Upper lobe of left lung (tissue), 6 donors: ENCODE data around the gene BEGAIN. TPM values are rescaled to one million over a fixed set of nuclear protein-coding genes. Genes with fewer than 3 reads are reported as not detected.

Source experiments
- ATAC-seq, 2 donors: fragments of 200-7000 bp; cut with Tn5 transposase; one replicate each; pipeline ENCODE4 v1.9.1; 2022; ENCODE audit warnings: mild to moderate bottlenecking in 2 of 2, moderate library complexity in 2 of 2; ENCODE audit not compliant: low FRiP score in 2 of 2
- DNase-seq, 2 donors: peaks; one replicate each; pipeline ENCODE4 v3.0.0-alpha.2; 2019 to 2020
- H3K27ac ChIP-seq, 4 donors: fragments of 200-600 bp; sonication (generic); one replicate each; pipeline ENCODE4 v1.5.1; 2016 to 2019
- H3K27me3 ChIP-seq, 4 donors: fragments of 200-600 bp; sonication (generic); one replicate each; pipeline ENCODE4 v1.5.1; 2017 to 2019
- H3K36me3 ChIP-seq, 4 donors: fragments of 200-600 bp; sonication (generic); one replicate each; pipeline ENCODE4 v1.5.1; 2016 to 2019
- H3K4me1 ChIP-seq, 4 donors: fragments of 200-600 bp; sonication (generic); one replicate each; pipeline ENCODE4 v1.5.1; 2018 to 2019
- H3K4me3 ChIP-seq, 4 donors: fragments of 200-600 bp; sonication (generic); one replicate each; pipeline ENCODE4 v1.5.1; 2017 to 2019; ENCODE audit warnings: mild to moderate bottlenecking in 2 of 4, moderate library complexity in 1 of 4
- H3K9me3 ChIP-seq, 4 donors: fragments of 200-600 bp; sonication (generic); one replicate each; pipeline ENCODE4 v1.5.1; 2018 to 2019
- EP300 ChIP-seq, 4 donors: sonication (generic); formaldehyde crosslinking; IDR thresholded peaks; one replicate each; pipeline ENCODE4 v1.5.1; 2017; ENCODE audit warnings: antibody characterized with exemption in 4 of 4, control low read depth in 2 of 4
- POLR2A ChIP-seq, 4 donors: fragments of 450-650 bp; IDR thresholded peaks; one replicate each; pipeline ENCODE4 v1.5.1; 2016 to 2017; ENCODE audit warnings: antibody characterized with exemption in 4 of 4, mild to moderate bottlenecking in 2 of 4
- POLR2AphosphoS5 ChIP-seq, 2 donors: sonication (generic); formaldehyde crosslinking; IDR thresholded peaks; one replicate each; pipeline ENCODE4 v1.5.1; 2017; ENCODE audit warnings: antibody characterized with exemption in 2 of 2
- WGBS, 2 donors: methylation state at CpG; one replicate each; pipeline ENCODE4 v1.1.5; 2017 to 2018; 5-methylcytosine and 5-hydroxymethylcytosine counted together
- total RNA-seq, 6 donors: library from RNA; depleted of rRNA in 4 of 6; stranded (reverse); fragments of >200 nt in 4 of 6; gene quantifications; one replicate each; pipeline versions ENCODE4 v1.1.0 to v1.2.1, GENCODE V29; 2016 to 2021
- TF ChIP-seq, protein P1 (sequence below), 6 experiments: fragments of 450-650 bp in 4 of 6; fragments of 200-600 bp in 2 of 6; sonication (generic) in 2 of 6; IDR thresholded peaks; one replicate each; pipeline ENCODE4 v1.5.1; 2016 to 2019; ENCODE audit warnings: antibody characterized with exemption in 6 of 6
- donor health status: DM: no; HTN: no; CAD: no; lungs with moderate emphysema.
- donor health status: DM: no; HTN: yes; CAD: no; lungs with severe emphysema.

The BEGAIN gene
- total RNA-seq, 6 donors from 2014 or later = under 0.01 to 2.0 (median 0.88) TPM

DNA sequence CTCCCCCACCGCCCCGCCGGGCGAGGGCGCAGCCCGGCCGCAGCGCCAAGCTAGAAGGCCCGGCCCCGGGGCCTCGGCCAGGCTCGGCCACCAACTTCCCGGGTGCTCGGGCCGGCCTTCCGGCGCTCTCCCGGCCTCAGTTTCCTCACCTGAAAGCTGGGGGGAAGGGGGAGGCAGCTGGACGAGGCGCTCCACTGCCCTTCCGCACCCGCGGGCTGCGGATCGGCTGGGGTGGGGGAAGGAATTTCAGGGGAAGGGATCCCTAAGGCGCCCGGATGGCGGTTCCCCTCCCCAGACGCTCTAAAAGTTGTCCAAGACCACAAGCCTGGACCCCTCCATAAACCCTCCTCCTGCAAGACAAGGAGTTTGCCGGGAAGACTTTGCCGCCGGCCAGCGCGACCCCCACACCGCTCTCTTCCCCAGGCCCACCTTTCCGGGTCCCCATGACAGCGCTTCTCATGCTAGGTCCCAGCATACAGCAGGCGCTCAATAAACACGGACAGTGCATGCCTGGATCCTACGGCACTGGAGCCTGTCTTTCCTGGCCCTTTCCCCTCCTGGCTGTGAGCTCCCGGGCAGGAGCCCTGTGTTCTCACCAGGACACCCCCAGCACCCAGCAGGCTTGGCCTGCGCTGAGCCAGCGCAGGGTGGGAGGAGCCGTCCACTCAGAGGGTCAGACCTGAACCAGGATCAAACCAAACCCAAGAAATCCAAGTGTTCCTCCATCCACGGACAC, 18.1 kb downstream of the BEGAIN start:
- ATAC-seq = no peak
- TF ChIP-seq, protein P1, sequence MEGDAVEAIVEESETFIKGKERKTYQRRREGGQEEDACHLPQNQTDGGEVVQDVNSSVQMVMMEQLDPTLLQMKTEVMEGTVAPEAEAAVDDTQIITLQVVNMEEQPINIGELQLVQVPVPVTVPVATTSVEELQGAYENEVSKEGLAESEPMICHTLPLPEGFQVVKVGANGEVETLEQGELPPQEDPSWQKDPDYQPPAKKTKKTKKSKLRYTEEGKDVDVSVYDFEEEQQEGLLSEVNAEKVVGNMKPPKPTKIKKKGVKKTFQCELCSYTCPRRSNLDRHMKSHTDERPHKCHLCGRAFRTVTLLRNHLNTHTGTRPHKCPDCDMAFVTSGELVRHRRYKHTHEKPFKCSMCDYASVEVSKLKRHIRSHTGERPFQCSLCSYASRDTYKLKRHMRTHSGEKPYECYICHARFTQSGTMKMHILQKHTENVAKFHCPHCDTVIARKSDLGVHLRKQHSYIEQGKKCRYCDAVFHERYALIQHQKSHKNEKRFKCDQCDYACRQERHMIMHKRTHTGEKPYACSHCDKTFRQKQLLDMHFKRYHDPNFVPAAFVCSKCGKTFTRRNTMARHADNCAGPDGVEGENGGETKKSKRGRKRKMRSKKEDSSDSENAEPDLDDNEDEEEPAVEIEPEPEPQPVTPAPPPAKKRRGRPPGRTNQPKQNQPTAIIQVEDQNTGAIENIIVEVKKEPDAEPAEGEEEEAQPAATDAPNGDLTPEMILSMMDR (IDR thresholded peaks at IDR 0.05) = no peak
- TF ChIP-seq POLR2A (IDR thresholded peaks at IDR 0.05) (no peak), POLR2AphosphoS5 (IDR thresholded peaks at IDR 0.05) (no peak), EP300 (IDR thresholded peaks at IDR 0.05) (no peak)
- 20 to 27% methylated on average over 7 to 16 of the region's 45 CpGs for WGBS, 2 donors
- Histone ChIP-seq H3K4me1 (peaks cover 18 to 26% (median 21%) of the 10 kb centered on the region in 4 donors), H3K27me3 (peaks cover 0 to 42% (median 21%) of the 10 kb centered on the region in 4 donors), H3K9me3 (no peaks in the 10 kb centered on the region), H3K27ac (no peak overlapping the region), H3K4me3 (peak overlapping the region in 3 of 4 donors; percentile 28 to 50 (median 35)), H3K36me3 (no peaks in the 10 kb centered on the region)
- DNase-seq = peak in 1 of 2 donors; percentile 82

DNA sequence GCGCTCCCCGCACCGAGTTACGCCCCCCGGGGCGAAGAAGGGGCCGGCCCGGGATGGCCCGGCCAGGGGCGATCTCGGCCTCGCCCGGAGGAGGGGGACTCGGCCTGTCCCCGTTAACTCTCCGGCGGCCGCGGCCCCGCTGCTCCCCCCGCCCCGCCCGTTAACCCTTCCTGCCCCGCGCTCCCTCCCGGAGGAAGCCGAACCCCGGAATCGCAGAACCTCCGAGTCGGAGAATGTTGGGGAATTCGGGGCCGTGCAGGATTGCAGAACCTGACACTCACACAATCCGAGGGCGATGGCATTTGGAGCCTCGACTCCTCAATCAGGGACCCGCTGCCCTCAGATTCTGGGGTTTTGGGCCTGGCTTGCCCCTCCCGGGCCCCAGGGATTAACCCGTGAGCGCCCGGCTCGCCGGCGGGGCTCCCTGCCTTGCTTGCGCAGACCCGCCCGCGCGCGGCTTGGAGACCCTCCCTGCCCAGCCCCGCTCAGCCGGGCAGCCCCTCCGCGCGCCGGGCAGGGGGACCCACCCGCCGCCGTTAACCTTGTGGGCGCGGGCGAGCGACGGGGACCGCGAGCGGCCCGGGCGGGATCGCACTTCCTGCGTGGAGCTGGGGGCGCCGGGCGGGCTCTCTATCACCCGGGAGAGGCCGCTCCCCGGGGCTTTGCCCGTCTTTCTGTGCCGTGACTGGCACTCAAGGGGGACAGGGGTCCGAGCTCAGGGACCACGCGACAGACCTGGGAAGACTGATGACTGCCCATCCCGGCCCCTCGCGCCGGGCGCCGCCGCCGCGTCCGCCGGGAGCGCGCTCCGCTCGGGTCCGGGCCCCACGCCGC, 18.8 kb downstream of the BEGAIN start:
- ATAC-seq = no peak
- Histone ChIP-seq H3K27ac (no peak overlapping the region), H3K36me3 (no peaks in the 10 kb centered on the region), H3K4me1 (peaks cover 18 to 26% (median 21%) of the 10 kb centered on the region in 4 donors), H3K9me3 (no peaks in the 10 kb centered on the region), H3K4me3 (peak overlapping the region; percentile 20 to 50 (median 32)), H3K27me3 (peaks cover 0 to 42% (median 21%) of the 10 kb centered on the region in 4 donors)
- DNase-seq = peak in 1 of 2 donors; percentile 83
- TF ChIP-seq POLR2A (IDR thresholded peaks at IDR 0.05) (no peak), EP300 (IDR thresholded peaks at IDR 0.05) (no peak), POLR2AphosphoS5 (IDR thresholded peaks at IDR 0.05) (no peak)
- TF ChIP-seq, protein P1 (IDR thresholded peaks at IDR 0.05) = no peak
- 1% methylated on average over 40 of the region's 100 CpGs; no CpG with 5 or more reads in 1 of the 2 donors for WGBS, 2 donors

DNA sequence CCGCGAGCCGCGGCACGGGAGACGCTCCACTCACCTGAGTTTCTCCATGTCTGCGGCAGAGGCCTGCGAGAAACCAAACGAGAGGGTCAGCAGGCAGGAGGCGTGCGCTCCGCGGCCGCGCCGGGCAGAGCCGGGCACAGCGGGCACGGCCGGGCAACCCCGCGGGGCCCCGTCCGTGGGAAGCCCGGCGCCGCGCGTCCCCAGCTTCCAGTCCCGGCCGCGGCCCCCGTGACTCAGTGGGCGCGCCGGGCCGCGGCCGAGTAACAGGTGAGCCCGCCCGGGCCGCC, 19.4 kb downstream of the BEGAIN start:
- no peak overlapping the region for H3K27ac ChIP-seq
- ATAC-seq (no peak), DNase-seq (peak in 1 of 2 donors; percentile 84)
- WGBS, 2 donors = 2 to 10% methylated on average over 3 to 32 of the region's 42 CpGs
- no peaks in the 10 kb centered on the region for H3K9me3 ChIP-seq
- TF ChIP-seq EP300 (IDR thresholded peaks at IDR 0.05) (no peak), POLR2AphosphoS5 (IDR thresholded peaks at IDR 0.05) (no peak), POLR2A (IDR thresholded peaks at IDR 0.05) (no peak)
- TF ChIP-seq, protein P1 (IDR thresholded peaks at IDR 0.05) = no peak
- peak overlapping the region in 3 of 4 donors; percentile 28 to 50 (median 35) for H3K4me3 ChIP-seq
- peaks cover 18 to 26% (median 21%) of the 10 kb centered on the region in 4 donors for H3K4me1 ChIP-seq
- H3K36me3 ChIP-seq = no peaks in the 10 kb centered on the region
- H3K27me3 ChIP-seq = peaks cover 0 to 42% (median 21%) of the 10 kb centered on the region in 4 donors

DNA sequence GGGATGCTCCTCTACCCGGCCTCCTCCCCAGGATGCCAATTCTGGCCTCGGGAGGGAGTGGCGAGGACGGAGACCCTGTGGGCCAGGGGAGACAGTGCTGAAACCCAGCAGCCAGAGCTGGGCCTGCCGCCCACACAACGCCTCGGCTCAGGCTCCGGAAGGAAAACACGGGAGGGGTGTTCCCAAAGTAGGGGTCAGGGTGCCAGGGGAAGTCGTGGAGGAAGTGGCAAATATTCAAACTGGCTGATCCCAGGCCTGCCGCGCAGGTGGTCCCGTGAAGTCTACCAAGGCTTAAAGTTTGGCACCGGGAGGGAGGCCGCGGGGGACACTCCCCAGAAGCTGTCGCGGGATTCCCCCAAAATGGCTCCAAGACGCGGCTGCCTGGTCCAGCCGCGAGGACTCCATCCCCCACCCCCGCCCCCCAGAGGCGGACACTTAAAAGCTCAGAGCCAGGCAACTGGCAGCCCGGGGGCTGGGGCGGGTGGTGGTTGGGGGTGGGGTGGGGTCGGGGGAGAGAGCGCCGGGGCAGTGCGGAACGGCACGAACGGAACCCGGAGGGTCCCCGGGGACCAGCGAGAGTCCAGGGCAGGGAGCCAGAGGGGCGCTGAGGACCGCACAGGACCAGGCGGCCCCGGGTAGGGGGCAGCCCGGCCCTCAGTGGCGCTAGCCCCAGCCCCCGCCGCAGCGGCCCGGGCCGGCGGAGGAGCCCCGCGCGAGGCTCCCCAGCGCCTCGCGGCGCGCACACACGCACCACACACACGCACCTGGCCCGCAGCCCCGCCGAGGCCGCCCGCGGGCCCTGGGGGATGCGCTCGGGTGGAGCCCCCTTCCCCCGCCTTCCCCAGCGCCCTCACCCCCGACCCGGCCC, 20.0 kb downstream of the BEGAIN start:
- 0 to 6% methylated on average over 2 to 24 of the region's 70 CpGs for WGBS, 2 donors
- ATAC-seq = no peak
- no peak overlapping the region for H3K27ac ChIP-seq
- DNase-seq = peak in 1 of 2 donors; percentile 72
- no peaks in the 10 kb centered on the region for H3K36me3 ChIP-seq
- H3K4me3 ChIP-seq = peak overlapping the region in 3 of 4 donors; percentile 28 to 50 (median 35)
- TF ChIP-seq, protein P1 (IDR thresholded peaks at IDR 0.05) = no peak
- TF ChIP-seq EP300 (IDR thresholded peaks at IDR 0.05) (no peak), POLR2AphosphoS5 (IDR thresholded peaks at IDR 0.05) (no peak), POLR2A (IDR thresholded peaks at IDR 0.05) (no peak)
- peaks cover 18 to 26% (median 21%) of the 10 kb centered on the region in 4 donors for H3K4me1 ChIP-seq
- H3K27me3 ChIP-seq = peaks cover 0 to 42% (median 21%) of the 10 kb centered on the region in 4 donors
- H3K9me3 ChIP-seq = no peaks in the 10 kb centered on the region
